Measurements from ENCODE around the gene CASP3. TPM values are rescaled to one million over a fixed set of nuclear protein-coding genes. Genes with fewer than 3 reads are reported as not detected.

Gene CASP3
- polyA plus RNA-seq (ENCODE audit: insufficient read length in 10 of 10) = 10 to 100 TPM; 36.8 to 52.6 (median 41.9) TPM
- long read RNA-seq, donor 1, transcript CASP3-206 (7 exons, 2,540 nt) = major isoform, 13 of 15 reads
- long read RNA-seq, donor 1, partial matches to known transcripts = 0 of 15 reads
- long read RNA-seq, donor 1, other reads (novel, unspliced or antisense) = 0 of 15 reads
- long read RNA-seq, donor 2, transcript CASP3-206 (7 exons, 2,540 nt) = major isoform, 7 of 8 reads
- long read RNA-seq, donor 2, partial matches to known transcripts = 0 of 8 reads
- long read RNA-seq, donor 2, other reads (novel, unspliced or antisense) = 0 of 8 reads
- long read RNA-seq, donor 3 = 0 reads
- long read RNA-seq, donor 4, transcript CASP3-206 (7 exons, 2,540 nt) = major isoform, 10 of 11 reads
- long read RNA-seq, donor 4, partial matches to known transcripts = 0 of 11 reads
- long read RNA-seq, donor 4, other reads (novel, unspliced or antisense) = 0 of 11 reads
- long read RNA-seq, donor 5, transcript CASP3-206 (7 exons, 2,540 nt) = major isoform, 17 of 18 reads
- long read RNA-seq, donor 5, partial matches to known transcripts = 0 of 18 reads
- long read RNA-seq, donor 5, other reads (novel, unspliced or antisense) = 0 of 18 reads
- long read RNA-seq, donor 6, transcript CASP3-206 (7 exons, 2,540 nt) = major isoform, 15 of 16 reads
- long read RNA-seq, donor 6, partial matches to known transcripts = 0 of 16 reads
- long read RNA-seq, donor 6, other reads (novel, unspliced or antisense) = 0 of 16 reads
- long read RNA-seq, donor 7, transcript CASP3-206 (7 exons, 2,540 nt) = major isoform, 8 of 8 reads
- long read RNA-seq, donor 7, partial matches to known transcripts = 0 of 8 reads
- long read RNA-seq, donor 7, other reads (novel, unspliced or antisense) = 0 of 8 reads
- long read RNA-seq, donor 8, transcript CASP3-206 (7 exons, 2,540 nt) = major isoform, 9 of 10 reads
- long read RNA-seq, donor 8, partial matches to known transcripts = 0 of 10 reads
- long read RNA-seq, donor 8, other reads (novel, unspliced or antisense) = 0 of 10 reads
- long read RNA-seq, donor 9, partial matches to known transcripts = 0 of 2 reads
- long read RNA-seq, donor 9, other reads (novel, unspliced or antisense) = 0 of 2 reads

DNA sequence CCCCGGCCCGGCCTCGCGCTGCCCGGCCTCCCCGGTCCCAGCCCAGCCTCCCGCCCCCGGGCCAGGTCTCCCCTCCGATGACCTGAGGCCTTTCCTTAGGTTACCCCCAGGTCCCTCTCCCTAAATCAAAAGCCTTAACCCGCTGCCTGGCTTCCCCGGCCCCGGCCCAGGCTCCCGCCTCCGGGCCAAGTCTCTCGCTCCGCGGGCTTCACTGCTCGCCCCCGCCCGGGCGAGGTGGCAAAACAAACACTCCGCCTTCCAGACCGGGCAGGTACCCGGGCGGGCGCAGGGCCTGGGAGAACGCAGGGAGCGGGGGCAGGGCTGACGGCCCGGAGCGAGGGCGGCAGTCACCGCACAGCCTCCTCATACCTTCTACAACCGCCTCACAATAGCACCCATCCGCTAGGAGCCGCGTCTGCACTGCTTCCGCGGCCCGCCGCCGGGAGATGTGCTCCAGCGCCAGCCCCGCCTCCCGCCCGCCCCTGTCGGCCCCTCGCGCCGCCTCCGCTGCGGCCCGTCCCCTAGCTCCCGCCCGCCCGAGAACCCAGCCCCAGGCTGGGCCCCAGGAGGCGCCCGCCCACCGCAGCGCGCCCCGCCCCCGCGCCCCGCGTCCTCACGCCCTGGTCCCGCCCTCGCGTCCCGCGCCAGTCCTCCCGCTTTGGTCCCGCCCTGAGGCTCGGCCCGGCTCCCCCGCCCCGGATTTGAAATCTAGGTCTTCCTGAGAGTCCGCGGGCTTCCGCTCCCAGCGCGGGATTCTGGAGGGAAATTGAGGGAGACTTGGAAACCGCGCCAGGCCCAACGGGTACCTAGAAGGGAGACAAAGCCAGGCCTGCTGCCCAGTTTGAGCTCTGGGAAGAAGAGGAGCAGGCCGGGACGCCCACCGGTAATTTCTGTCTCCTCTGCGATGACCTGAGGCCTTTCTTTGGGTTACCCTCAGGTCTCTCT, at the start of gene CASP3, which contains the start of gene PRIMPOL:
Gene CASP3, minus strand, starts transcription at position 422 of the 945 bp plus-strand sequence. CDS start 10,994 bp downstream, outside the sequence.
Gene PRIMPOL, plus strand, starts transcription at position 713 of the 945 bp plus-strand sequence. CDS start 7,403 bp downstream, outside the sequence.
- DNase-seq = peak; percentile 98 to 99 (median 98)

GRCh38 chr4:184697956-184698355, 48.7 kb upstream of the CASP3 start:
- DNase-seq = no peak

DNA sequence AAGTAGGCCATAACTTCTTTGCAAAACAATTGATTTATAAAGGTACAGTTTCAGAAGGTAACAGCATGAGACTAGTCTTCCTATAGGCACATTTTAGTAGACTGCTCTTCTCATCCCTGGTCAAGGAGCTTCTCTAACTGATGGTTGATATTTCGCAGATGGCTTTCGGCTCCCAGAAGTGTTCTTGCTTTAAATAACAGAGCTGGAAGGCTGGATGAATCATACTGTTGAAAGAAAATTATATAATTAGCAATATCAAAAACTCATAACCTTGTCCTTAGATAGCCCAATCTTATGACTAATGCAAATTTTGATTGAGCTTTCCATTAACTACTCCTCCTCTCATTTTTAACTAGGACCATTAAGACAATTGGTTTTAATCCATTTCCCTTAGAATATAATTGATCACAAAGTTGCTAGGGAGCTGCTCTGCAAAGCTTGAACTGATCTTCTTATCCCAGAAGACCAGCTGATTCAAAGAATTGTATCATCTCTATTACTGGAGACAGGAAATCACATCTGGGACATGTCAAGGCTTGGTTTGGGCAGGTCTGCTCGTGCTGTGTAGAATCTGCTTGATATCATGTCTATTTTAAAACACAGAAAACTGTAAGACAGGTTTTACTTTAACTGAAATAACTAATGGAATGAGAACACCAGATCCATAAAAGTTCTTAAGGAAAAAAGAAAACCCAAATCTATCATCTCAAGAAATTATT, 46.1 kb upstream of the CASP3 start:
- no peak for DNase-seq

DNA sequence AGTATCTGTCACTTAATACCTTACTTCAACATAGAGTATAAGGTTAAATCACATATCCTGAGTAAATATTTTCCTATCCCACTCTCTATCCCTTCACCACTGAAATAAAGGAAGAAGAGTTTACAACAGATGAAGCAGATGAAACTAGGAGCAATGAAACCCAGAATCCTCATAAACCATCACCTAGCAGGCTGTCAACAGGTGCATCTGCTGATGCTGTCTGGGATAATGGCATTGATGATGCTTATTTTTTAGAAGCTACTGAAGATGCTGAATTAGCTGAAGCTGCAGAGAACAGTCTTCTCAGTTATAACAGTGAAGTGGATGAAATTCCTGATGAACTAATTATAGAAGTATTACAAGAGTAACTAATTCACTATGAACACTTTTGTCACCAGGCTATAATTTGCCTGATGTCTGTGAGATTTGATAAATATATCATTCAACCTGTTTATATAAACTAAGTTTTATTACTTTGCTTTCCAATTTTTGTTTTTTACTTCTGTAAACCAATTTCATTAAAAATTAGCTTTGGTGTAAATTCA, 45.2 kb upstream of the CASP3 start:
- DNase-seq = no peak

GRCh38 chr4:184693056-184693455, 43.8 kb upstream of the CASP3 start:
- no peak for DNase-seq

- no peak for DNase-seq
Observed at GRCh38 chr4:184689681-184690080, 40.4 kb upstream of the CASP3 start.

DNA sequence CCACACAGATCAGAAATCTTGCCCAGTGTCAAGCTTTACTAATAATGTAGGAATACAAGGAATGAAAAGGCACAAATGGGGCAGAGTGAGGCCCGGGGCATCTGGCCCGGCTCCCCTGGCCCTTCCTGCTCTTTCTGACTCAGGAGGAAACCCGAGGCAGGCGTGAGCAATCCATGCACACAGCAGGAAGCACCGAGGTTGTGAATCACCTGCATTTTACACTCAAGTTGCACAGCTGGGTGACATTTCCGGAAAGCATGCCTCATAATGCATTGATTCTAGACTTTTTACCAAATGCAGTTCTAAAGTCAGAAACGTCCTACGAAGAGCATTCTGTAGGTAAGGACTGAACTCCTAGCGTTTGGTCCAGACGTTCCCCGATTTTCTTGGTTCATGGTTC, 39.2 kb upstream of the CASP3 start:
- DNase-seq = peak in 2 of 3 donors; percentile 8 to 52

DNA sequence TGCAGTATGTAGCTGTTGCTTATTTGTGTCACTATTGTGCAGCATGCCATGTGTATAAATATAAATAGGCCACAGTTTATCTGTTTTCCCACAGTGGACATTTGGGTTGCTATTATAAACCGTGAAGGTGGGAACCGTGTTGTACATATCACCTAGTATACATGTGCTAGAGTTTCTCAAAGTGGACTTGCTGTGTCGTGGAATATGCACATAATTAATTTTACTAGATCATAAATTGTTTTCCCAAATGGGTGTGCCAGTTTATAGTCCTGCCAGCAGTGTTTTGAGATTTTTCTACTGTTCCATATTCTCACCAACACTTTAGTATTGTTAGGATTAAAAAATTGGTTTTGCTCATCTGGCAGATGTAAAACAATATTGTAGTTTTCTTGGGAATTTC, 38.8 kb upstream of the CASP3 start:
- no peak for DNase-seq

- no peak for DNase-seq
Observed at GRCh38 chr4:184684491-184685189, 35.4 kb upstream of the CASP3 start.

DNA sequence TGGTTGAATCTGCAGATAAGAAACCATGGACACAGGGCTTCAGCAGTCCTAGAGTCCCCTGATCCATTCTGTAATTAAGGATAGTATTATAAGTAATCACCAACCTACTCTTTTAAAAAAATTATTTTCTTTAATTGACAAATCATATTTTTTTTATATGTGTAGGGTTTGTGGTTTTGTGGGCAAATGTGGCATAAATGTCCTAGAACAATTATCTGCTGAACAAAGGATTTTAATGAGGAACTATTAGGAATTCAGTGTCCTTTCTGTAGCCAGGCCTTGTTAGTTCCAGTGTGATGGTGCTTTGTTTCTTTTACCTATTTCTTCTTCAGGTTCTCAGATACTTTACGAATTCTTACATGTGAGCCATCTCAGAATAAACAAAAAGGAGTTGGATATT, 32.7 kb upstream of the CASP3 start:
- DNase-seq = no peak

DNA sequence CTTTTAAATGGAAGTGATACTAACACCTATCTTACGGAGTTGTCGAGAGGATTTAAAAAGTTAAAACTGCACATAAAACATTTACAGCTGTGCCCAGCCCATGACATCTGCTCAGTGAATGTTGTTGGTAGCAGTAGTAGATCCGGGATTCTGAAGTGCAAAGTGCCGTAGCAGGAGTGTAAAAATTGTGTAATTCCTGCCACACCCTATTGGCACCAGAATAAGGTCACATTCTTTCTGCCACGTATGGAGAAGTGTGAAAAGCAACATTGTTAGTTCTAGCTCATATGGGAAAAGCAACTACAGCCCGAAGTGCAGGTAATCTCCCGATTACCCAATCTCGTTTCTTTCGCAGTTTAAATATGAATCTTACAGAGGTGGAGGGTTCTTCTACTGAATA, 31.5 kb upstream of the CASP3 start:
- no peak for DNase-seq

GRCh38 chr4:184675821-184676492, 26.7 kb upstream of the CASP3 start:
- DNase-seq = no peak

DNA sequence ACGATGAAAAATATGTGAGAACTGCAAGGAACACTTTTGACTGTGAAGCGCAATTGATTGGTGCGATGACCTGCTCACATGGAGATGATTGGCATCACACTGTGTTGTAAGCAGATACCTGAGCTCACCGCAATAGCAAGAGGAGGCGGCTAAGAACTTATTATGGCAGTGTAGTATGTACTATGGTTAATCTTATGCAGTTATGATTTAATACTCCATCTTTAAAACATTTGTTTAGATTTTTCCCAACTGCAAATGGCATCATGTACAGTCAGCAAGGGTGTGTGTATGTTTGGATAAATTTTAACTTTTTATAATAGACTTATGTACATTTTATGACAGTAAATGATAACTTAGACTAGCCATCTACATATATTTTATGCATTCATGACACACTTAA, 25.8 kb upstream of the CASP3 start:
- no peak for DNase-seq

- DNase-seq = no peak
Observed at GRCh38 chr4:184674011-184674410, 24.8 kb upstream of the CASP3 start.

GRCh38 chr4:184672741-184673140, 23.5 kb upstream of the CASP3 start:
- no peak for DNase-seq

DNA sequence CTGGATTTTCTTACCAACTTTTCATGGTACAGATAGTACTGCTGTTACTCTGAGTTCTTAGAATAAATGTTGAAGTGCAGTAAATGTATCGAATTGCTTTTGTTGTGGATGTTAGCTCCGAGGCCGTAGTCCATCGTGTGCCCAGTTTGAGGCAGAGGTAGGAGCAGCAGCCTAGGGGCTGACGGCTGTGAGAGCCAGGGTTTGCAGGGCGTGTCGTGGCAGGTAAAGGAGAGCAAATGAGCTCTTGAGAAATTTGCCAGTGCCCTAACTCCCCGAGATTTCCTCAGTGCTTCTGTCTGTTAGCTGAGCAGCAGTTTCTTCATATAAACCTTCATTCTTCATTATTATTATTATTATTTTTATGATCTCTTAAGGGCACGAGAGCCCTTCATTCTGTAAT, 21.9 kb upstream of the CASP3 start:
- DNase-seq = no peak

GRCh38 chr4:184669251-184669650, 20.0 kb upstream of the CASP3 start:
- DNase-seq = peak in 1 of 3 donors; percentile 6

DNA sequence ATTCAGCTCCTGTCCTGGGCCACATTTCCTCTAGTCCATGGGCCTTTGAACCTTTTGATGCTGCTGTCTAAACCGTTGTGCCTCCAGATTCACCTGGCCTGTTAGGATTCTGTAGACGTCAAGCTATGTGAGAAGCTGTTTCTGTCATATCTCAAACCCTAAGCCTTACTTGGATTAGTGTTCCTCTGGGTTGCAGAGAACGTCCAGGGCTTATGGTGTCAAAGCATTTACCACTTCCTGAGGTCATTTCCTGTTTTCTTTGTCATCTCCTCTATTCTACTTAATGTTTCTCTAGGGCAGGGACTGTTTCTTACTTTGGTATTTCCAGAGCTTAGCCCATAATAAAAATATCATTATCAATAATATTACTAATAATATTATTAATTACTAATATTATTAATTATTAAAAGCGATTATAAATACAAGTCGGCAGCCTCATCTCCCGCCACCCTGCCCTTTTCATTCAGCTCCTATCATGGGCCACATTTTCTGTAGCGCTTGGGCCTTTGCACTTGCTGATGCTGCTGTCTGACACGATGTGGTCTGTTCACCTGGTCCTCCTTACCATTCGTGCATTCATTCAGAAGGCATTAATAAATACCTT, 19.4 kb upstream of the CASP3 start:
- DNase-seq = no peak
